Measurements from ENCODE around the gene ATP8B4. TPM values are rescaled to one million over a fixed set of nuclear protein-coding genes. Genes with fewer than 3 reads are reported as not detected.

ATP8B4 gene
- total and polyA plus RNA-seq, 10 of the 15 experiments (the other 5 are each of a cell fraction or from before 2014, with no cell fraction given), result 0.02 to 0.94 (median 0.19) TPM

GRCh38 chr15:49823987-49824774 lies 294.9 kb downstream of the ATP8B4 start:
- Histone ChIP-seq H4K20me1 (ENCODE audit: control insufficient read depth, insufficient read depth) (no peaks in the 10 kb centered on the region), H3K9ac (ENCODE audit: control insufficient read depth, insufficient read depth, low read length) (no peak overlapping the region), H2AFZ (ENCODE audit: control insufficient read depth, low read depth, low read length) (no peak overlapping the region), H3K36me3 (ENCODE audit: control insufficient read depth in 2 of 2, insufficient read depth in 2 of 2, low read length in 1 of 2) (no peaks in the 10 kb centered on the region), H3K27ac (ENCODE audit: control insufficient read depth, insufficient read depth) (no peak overlapping the region), H3K4me2 (ENCODE audit: control insufficient read depth, insufficient read depth) (no peak overlapping the region), H3K4me3 (no peak overlapping the region), H3K4me1 (ENCODE audit: control insufficient read depth, insufficient read depth, low read length) (no peaks in the 10 kb centered on the region), H3K27me3 (replicated peaks in 1 of 2; ENCODE audit: control insufficient read depth in 2 of 2, insufficient read depth in 2 of 2, low read length in 1 of 2) (no peaks in the 10 kb centered on the region), H3K9me3 (replicated peaks; ENCODE audit: control insufficient read depth, insufficient read depth, low read length) (no peaks in the 10 kb centered on the region), H3K79me2 (ENCODE audit: control insufficient read depth, insufficient read depth, low read length) (no peaks in the 10 kb centered on the region)
- no TSS peak for BruUV-seq (replicated peaks)
- 47% methylated on average over 5 of the region's 5 CpGs for WGBS (ENCODE audit: insufficient coverage, insufficient replicate concordance, low lambda C conversion rate, missing lambda C conversion rate)
- ChIA-PET CTCF (no interaction called here), RAD21 (ENCODE audit: unreplicated experiment) (no interaction called here), POLR2A (no interaction called here), SMC1A (ENCODE audit: uncharacterized antibody, unreplicated experiment) (no interaction called here)
- intact Hi-C loops (cut with micrococcal nuclease; ENCODE audit: unreplicated experiment), result no loop called here
- DNase-seq (ENCODE audit: low read depth, low spot score), result no peak
- in situ Hi-C loops (cut with MboI), result no loop called here
- no peak for FAIRE-seq
- no peak for ATAC-seq
- TF ChIP-seq, protein P1, sequence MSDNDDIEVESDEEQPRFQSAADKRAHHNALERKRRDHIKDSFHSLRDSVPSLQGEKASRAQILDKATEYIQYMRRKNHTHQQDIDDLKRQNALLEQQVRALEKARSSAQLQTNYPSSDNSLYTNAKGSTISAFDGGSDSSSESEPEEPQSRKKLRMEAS (IDR thresholded peaks at IDR 0.05; ENCODE audit: low read depth, low read length), result no peak
- TF ChIP-seq ZBTB4 (CRISPR knock-in tag; IDR thresholded peaks at IDR 0.05), result no peak
- TF ChIP-seq STAT1 (conservative IDR thresholded peaks at IDR 0.05), result no peak
- TF ChIP-seq POU2F2 (IDR thresholded peaks at IDR 0.05; ENCODE audit: borderline replicate concordance, low read depth, low read length), result no peak
- no peak for TF ChIP-seq JUND (IDR thresholded peaks at IDR 0.05; ENCODE audit: low read depth, low read length)
- no peak for TF ChIP-seq MLLT1 (IDR thresholded peaks at IDR 0.05)
- TF ChIP-seq CBX5 (IDR thresholded peaks at IDR 0.05; ENCODE audit: low read depth), result no peak
- TF ChIP-seq ATF2 (IDR thresholded peaks at IDR 0.05; ENCODE audit: low read length), result no peak
- no peak for TF ChIP-seq KLF5 (IDR thresholded peaks at IDR 0.05; ENCODE audit: partially characterized antibody)
- no peak for TF ChIP-seq IKZF2 (IDR thresholded peaks at IDR 0.05)
- TF ChIP-seq CEBPZ (IDR thresholded peaks at IDR 0.05; ENCODE audit: low read depth, low read length), result no peak

Measured in GM12878 (cell line).